GM19238 (cell line): ENCODE results near the gene CNDP2.
"Not testable (repeated sequence)": the region's sequence is repeated elsewhere in the genome, so short reads cannot be mapped to it uniquely, and the experiment has no call there.

Source experiments
- DNase-seq: peaks from one replicate; pipeline ENCODE4 v3.0.0; 2011; ENCODE audit warnings: low spot score; ENCODE audit not compliant: insufficient read length

The CNDP2 gene

GRCh38 chr18:74534981-74535649 lies 39.0 kb downstream of the CNDP2 start:
- DNase-seq: no peak

- no peak for DNase-seq
These were observed 43.1 kb downstream of the CNDP2 start for GRCh38 chr18:74539289-74539688.

DNA sequence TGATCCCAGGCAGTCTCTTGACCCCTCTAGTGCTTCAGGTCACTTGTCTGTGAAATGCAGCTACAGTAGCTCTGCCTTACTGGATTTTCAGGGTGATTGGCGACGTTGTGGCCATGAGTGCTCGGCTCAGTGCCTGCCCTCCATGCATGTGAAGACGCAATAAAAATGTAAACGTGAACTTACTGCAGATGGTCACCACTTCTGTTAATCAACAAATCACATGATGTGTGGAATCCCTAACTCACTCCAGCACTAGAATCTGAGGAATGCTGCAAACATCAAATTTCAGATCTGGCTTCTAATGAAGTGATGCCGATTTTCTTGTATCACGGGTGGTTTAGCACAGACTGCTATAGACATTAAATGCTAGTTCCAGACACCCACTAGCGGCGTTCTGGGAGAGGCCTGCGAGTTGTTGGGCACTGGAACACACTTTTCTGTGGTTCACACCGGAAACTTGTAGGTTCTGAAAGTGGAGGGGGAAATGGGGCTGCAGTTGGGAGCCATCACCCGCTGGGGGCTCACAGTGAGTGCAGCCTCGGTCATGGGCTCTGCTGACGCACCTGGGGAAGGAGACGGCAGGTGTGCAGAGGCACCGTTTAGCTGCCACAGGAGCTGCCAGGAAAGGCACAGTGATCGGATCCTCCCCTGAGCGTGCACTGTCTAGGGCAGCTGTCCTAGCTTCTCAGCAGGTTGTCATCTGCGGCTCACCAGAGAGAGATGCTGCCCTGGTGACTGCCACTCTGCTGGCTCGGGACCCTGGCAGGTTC lies 44.7 kb downstream of the CNDP2 start:
- DNase-seq: no peak

DNA sequence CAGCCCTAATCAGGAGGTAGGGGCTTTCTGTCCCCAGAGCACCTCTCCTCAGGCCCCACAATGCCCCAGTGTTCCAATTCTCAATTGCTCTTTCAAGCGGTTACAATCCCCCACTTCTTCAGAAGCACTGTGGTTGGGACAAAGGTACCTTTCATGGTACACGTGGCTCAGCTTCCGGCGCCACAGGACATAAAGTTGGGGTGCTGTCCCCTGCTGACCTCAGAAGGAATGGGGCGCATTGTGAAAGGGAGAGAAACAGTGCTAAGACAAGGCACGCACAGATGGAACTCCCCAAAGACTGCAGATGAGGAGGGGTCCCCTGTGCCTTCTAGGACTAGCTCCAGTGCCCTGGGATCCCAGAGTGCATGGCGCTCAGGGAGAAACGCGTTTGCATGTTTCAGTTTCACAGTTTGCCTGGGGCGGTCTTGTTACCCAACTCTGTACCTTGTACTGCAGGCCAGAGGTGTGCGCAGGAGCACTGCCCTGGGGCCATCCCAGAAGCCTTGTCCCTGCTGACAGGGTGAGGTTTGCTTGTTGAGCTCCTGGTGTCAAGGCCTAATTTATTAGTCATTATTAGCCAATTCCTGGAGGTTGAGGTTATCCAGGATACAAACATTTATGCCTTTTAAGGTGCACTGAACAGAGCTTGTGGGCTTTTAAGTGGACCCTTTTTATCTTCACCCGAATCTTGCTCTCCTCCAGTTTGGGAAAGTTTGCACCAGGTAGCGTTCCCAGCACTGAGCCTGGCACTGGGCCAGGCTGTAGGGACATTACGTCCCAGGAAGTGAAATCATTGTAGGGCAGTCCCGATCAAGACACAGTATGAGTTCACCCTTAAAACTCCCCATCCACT lies 45.8 kb downstream of the CNDP2 start:
- no peak for DNase-seq

GRCh38 chr18:74544898-74545297 lies 48.7 kb downstream of the CNDP2 start:
- DNase-seq: no peak

DNA sequence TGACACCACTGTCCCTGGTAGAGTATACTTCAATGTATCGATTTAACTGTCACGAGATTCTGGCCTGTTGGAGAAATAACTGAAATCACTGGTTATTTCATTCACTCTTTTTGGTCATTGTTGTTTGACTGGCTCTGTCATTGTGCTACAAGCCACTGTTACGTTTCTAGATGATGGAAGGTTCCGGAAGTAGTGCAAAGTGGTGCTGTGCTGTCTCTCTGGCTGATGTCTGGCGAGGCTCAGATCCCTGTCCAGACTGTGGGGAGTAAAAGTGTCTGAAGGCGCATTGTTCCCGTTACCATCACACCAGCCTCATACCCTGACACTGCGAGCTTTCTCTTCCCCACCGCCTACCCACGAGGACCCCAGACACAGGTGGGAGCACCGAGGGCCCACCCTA lies 49.8 kb downstream of the CNDP2 start:
- no peak for DNase-seq

DNA sequence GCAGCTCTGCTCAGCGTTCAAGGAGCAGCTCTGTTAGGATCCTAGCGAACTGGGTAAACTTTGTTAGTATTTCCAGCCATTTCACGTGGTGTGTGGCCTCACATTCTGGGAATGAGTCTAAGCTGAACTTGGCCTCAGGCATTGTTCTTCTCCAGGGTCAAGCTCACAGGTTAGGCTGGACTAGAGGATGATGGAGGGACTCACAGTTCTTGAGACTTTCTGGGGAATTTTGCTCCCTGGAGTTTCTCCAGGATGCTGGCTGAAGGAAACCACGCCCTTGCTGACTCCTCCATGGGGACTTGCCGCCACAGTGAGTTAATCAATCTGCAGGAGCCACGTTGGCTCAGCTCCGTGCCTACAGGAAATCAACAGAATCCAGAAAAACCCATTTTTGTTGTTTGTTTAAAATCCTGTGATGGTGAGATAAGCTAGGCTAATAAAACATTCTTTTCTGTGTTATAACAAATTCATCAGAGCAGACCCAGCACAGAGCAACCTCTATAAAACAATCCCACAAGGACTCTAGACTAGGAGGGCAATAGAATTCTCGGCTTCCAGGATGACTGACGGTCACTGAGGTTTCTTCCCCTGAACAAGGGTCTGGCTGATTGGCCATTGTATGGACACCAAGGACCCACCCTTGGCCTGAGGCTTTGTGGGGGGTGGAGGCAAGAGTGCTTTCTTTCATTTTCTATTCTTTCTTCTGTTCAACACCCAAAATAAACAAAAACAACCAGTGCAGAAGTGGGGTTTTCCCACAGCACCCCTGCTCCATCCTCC lies 50.8 kb downstream of the CNDP2 start:
- no peak for DNase-seq

- DNase-seq: no peak
These were observed 51.7 kb downstream of the CNDP2 start for GRCh38 chr18:74547860-74548259.

- no peak for DNase-seq
These were observed 53.5 kb downstream of the CNDP2 start for GRCh38 chr18:74549591-74550104.

GRCh38 chr18:74550886-74551285 lies 54.7 kb downstream of the CNDP2 start:
- DNase-seq: no peak

- no peak for DNase-seq
These were observed 55.3 kb downstream of the CNDP2 start for GRCh38 chr18:74551452-74551851.

GRCh38 chr18:74551936-74552555 lies 55.9 kb downstream of the CNDP2 start:
- peak; percentile 79 for DNase-seq

GRCh38 chr18:74556126-74556525 lies 60.0 kb downstream of the CNDP2 start:
- no peak for DNase-seq

GRCh38 chr18:74558096-74558495 lies 61.9 kb downstream of the CNDP2 start:
- DNase-seq: no peak

DNA sequence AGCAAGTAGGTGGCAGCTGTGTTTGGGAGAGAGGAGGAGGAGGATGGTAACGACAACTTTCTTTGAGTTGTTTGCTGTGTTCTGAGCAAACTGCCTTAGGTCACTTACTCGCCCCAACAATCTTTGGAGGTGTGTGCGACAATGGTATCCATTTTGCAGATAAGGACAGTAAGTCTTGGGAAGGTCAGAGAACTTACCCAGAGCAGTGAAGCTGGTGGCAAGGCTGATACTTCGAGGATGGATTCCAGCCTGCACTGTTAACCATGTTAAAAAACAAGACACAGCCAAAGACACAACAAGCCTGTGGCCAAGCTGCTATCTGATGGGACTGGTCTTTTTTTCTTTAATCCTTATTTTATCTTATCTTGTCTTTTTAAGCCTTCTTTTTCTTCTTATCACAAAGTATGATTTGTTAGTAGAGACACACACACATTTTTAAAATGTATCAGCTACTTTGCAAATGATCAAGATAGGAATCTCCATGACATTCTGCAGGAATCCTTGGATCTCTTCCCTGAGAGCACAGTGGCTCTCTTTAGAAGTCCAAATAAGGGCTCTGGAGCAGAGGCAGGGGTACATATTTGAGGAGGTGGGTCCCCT lies 66.1 kb downstream of the CNDP2 start:
- no peak for DNase-seq

DNA sequence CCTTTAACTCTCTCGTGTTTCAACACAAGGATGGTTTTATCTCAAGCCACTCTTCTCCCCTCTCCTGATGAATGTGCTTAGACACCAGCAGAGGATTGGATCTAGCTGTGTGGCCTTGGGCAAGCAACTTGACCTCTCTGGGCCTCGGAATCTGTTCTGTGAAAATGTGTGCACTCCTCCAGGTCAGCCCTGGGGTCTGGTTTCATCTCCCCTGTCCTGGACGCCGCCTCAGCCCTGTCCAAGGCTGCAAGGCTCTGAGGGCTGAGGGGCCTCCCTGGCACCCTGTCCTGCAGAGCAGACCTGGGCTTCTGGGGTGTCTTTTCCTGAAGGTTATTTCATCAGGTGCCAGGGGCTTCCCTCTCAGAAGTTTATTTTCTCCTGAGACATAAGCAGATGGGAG lies 66.6 kb downstream of the CNDP2 start:
- DNase-seq: no peak

GRCh38 chr18:74563999-74564398 lies 67.8 kb downstream of the CNDP2 start:
- DNase-seq: no peak

DNA sequence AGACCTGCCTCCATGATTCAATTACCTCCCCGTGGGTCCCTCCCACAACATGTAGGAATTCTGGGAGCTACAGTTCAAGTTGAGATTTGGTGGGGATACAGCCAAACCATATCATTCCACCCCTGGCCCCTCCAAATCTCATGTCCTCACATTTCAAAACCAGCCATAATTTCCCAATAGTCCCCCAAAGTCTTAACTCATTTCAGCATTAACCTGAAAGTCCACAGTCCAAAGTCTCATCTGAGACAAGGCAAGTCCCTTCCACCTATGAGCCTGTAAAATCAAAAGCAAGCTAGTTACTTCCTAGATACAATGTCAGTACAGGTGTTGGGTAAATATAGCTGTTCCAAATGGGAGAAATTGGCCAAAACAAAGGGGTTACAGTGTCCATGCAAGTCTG lies 69.0 kb downstream of the CNDP2 start:
- DNase-seq: not testable (repeated sequence)

GRCh38 chr18:74565993-74566392 lies 69.8 kb downstream of the CNDP2 start:
- DNase-seq: not testable (repeated sequence)

- DNase-seq: no peak
These were observed 71.7 kb downstream of the CNDP2 start for GRCh38 chr18:74567822-74568221.
